NOMO-1 treated with DMSO at 0.1 percent for 48 hours (cell line): ENCODE results near the gene LMOD1.
"Not testable (repeated sequence)": the region's sequence is repeated elsewhere in the genome, so short reads cannot be mapped to it uniquely, and the experiment has no call there.

Experiments used
- DNase-seq: peaks from one replicate; lab custom pipeline; 2025; ENCODE audit not compliant: unreplicated experiment; lab: John Stamatoyannopoulos, UW

Gene LMOD1

GRCh38 chr1:201946224-201946908 is at the start of gene LMOD1:
LMOD1 (minus strand) TSS chr1:201946548; CDS start chr1:201946340, 208 bp downstream.
- DNase-seq: no peak

GRCh38 chr1:201990427-201990826 is 44.1 kb upstream of the LMOD1 start:
- no peak for DNase-seq

- DNase-seq: no peak
Observed at GRCh38 chr1:201989354-201990128, 43.2 kb upstream of the LMOD1 start.

- DNase-seq: no peak
Observed at GRCh38 chr1:201988601-201989000, 42.3 kb upstream of the LMOD1 start.

- DNase-seq: no peak
Observed at GRCh38 chr1:201985355-201985754, 39.0 kb upstream of the LMOD1 start.

- no peak for DNase-seq
Observed at GRCh38 chr1:201984446-201984845, 38.1 kb upstream of the LMOD1 start.

- DNase-seq: no peak
Observed at GRCh38 chr1:201983380-201983805, 37.0 kb upstream of the LMOD1 start.

GRCh38 chr1:201982623-201983379 is 36.5 kb upstream of the LMOD1 start, which contains the start of gene RNPEP:
RNPEP (plus strand) TSS chr1:201982648; CDS start chr1:201982667, 19 bp downstream.
- DNase-seq: peak; percentile 77

- peak; percentile 42 for DNase-seq
Observed at GRCh38 chr1:201982082-201982622, 35.8 kb upstream of the LMOD1 start.

GRCh38 chr1:201970334-201971159 is 24.2 kb upstream of the LMOD1 start:
- no peak for DNase-seq

GRCh38 chr1:201968202-201968925 is 22.0 kb upstream of the LMOD1 start:
- no peak for DNase-seq

GRCh38 chr1:201966171-201966570 is 19.8 kb upstream of the LMOD1 start:
- DNase-seq: no peak

- DNase-seq: no peak
Observed at GRCh38 chr1:201964261-201964660, 17.9 kb upstream of the LMOD1 start.

GRCh38 chr1:201962382-201962781 is 16.0 kb upstream of the LMOD1 start:
- not testable (repeated sequence) for DNase-seq

GRCh38 chr1:201958348-201958747 is 12.0 kb upstream of the LMOD1 start:
- DNase-seq: no peak

GRCh38 chr1:201955729-201956143 is 9.4 kb upstream of the LMOD1 start:
- DNase-seq: peak; percentile 53

GRCh38 chr1:201955009-201955728 is 8.8 kb upstream of the LMOD1 start, which contains the start of gene TIMM17A:
TIMM17A (plus strand) TSS chr1:201955503; CDS start chr1:201955527, 24 bp downstream.
- DNase-seq: peak; percentile 98

- DNase-seq: no peak
Observed at GRCh38 chr1:201954263-201955008, 8.1 kb upstream of the LMOD1 start.
